Vagina (tissue), 2 donors: ENCODE data around the gene CMIP. TPM values are rescaled to one million over a fixed set of nuclear protein-coding genes. Genes with fewer than 3 reads are reported as not detected.
A peak's percentile ranks its signal among the peaks of the same experiment; 100 is the strongest.

ENCODE experiments used
- DNase-seq, 2 donors: peaks; one replicate each; pipeline ENCODE4 v3.0.0-alpha.2; 2017; ENCODE audit errors: extremely low spot score in 2 of 2
- H3K27ac ChIP-seq: fragments of 200-600 bp; sonication (generic); one replicate; pipeline ENCODE4 v1.5.1; 2019
- H3K27me3 ChIP-seq: fragments of 200-600 bp; sonication (generic); one replicate; pipeline ENCODE4 v1.5.1; 2019
- H3K36me3 ChIP-seq, 2 donors: fragments of 200-600 bp; sonication (generic); one replicate each; pipeline ENCODE4 v1.5.1; 2017 to 2019
- H3K4me1 ChIP-seq: fragments of 200-600 bp; sonication (generic); one replicate; pipeline ENCODE4 v1.5.1; 2019
- H3K4me3 ChIP-seq, 2 donors: fragments of 200-600 bp; sonication (generic); 1 replicate in 1 of 2; 2 replicates in 1 of 2; pipeline ENCODE4 v1.5.1; 2016 to 2019
- H3K9me3 ChIP-seq: fragments of 200-600 bp; sonication (generic); one replicate; pipeline ENCODE4 v1.5.1; 2019
- CTCF ChIP-seq, 3 experiments: fragments of 450-650 bp in 2 of 3; fragments of 200-600 bp in 1 of 3; sonication (generic) in 1 of 3; IDR thresholded peaks; one replicate each; pipeline ENCODE4 v1.5.1; 2017 to 2019; ENCODE audit warnings: antibody characterized with exemption in 3 of 3, mild to moderate bottlenecking in 2 of 3, moderate library complexity in 2 of 3
- POLR2A ChIP-seq, 2 donors: fragments of 450-650 bp; IDR thresholded peaks; one replicate each; pipeline ENCODE4 v1.6.1; 2017; ENCODE audit warnings: antibody characterized with exemption in 2 of 2, mild to moderate bottlenecking in 2 of 2, moderate library complexity in 2 of 2
- POLR2AphosphoS5 ChIP-seq, 2 donors: sonication (generic); formaldehyde crosslinking; IDR thresholded peaks; one replicate each; pipeline ENCODE4 v1.9.0; 2017; ENCODE audit warnings: antibody characterized with exemption in 2 of 2, mild to moderate bottlenecking in 2 of 2, low read depth in 1 of 2; ENCODE audit not compliant: insufficient read depth in 1 of 2
- intact Hi-C: fragments of 100-400 bp; cut with DNase I; formaldehyde crosslinking; loops from one replicate; pipeline ENCODE4 v1.15.1; 2023
- total RNA-seq: library from RNA; depleted of rRNA; stranded (reverse); fragments of >200 nt; gene quantifications from one replicate; pipeline ENCODE4 v1.2.3, GENCODE V29; 2016

CMIP gene
- total RNA-seq, 1 donor from 2014 or later, result 66.3 TPM

- Histone ChIP-seq H3K4me3 (no peak overlapping the region), H3K4me1 (peaks cover 78% of the 10 kb centered on the region), H3K36me3 (no peaks in the 10 kb centered on the region), H3K27ac (no peak overlapping the region), H3K9me3 (no peaks in the 10 kb centered on the region), H3K27me3 (no peaks in the 10 kb centered on the region)
- no peak for DNase-seq
- no peak for TF ChIP-seq CTCF (IDR thresholded peaks at IDR 0.05)
- no peak for TF ChIP-seq POLR2AphosphoS5 (IDR thresholded peaks at IDR 0.05; ENCODE audit: insufficient read depth in 1 of 2, low read depth in 1 of 2)
- TF ChIP-seq POLR2A (IDR thresholded peaks at IDR 0.05), result no peak
- intact Hi-C loops, result no loop called here
Measured at GRCh38 chr16:81484908-81485624, 40.5 kb downstream of the CMIP start.

- Histone ChIP-seq H3K4me1 (peaks cover 87% of the 10 kb centered on the region), H3K27ac (peak overlapping the region; percentile 33), H3K36me3 (no peaks in the 10 kb centered on the region), H3K4me3 (no peak overlapping the region), H3K27me3 (no peaks in the 10 kb centered on the region), H3K9me3 (no peaks in the 10 kb centered on the region)
- intact Hi-C loops, result loop anchor here (1.0 kb wide), 1 partner anchor 20 kb away; no protein-coding TSS in a partner anchor
- TF ChIP-seq POLR2AphosphoS5 (IDR thresholded peaks at IDR 0.05; ENCODE audit: insufficient read depth in 1 of 2, low read depth in 1 of 2) (no peak), POLR2A (IDR thresholded peaks at IDR 0.05) (no peak), CTCF (IDR thresholded peaks at IDR 0.05) (no peak)
- DNase-seq, result no peak
Measured at GRCh38 chr16:81485824-81486539, 41.4 kb downstream of the CMIP start.

GRCh38 chr16:81486540-81487061 is 42.0 kb downstream of the CMIP start:
- TF ChIP-seq POLR2A (IDR thresholded peaks at IDR 0.05) (no peak), CTCF (IDR thresholded peaks at IDR 0.05) (no peak), POLR2AphosphoS5 (IDR thresholded peaks at IDR 0.05; ENCODE audit: insufficient read depth in 1 of 2, low read depth in 1 of 2) (peak in 1 of 2 donors; percentile 40)
- no peaks in the 10 kb centered on the region for H3K27me3 ChIP-seq
- H3K36me3 ChIP-seq, result no peaks in the 10 kb centered on the region
- DNase-seq, result no peak
- peaks cover 93% of the 10 kb centered on the region for H3K4me1 ChIP-seq
- H3K4me3 ChIP-seq, result no peak overlapping the region
- intact Hi-C loops, result loop anchor here (1.0 kb wide), 1 partner anchor 20 kb away; no protein-coding TSS in a partner anchor
- H3K9me3 ChIP-seq, result no peaks in the 10 kb centered on the region
- peak overlapping the region; percentile 33 for H3K27ac ChIP-seq

GRCh38 chr16:81487301-81487720 is 42.7 kb downstream of the CMIP start:
- intact Hi-C loops, result no loop called here

More at GRCh38 chr16:81487301-81487720, 42.7 kb downstream of the CMIP start:
- no peak for DNase-seq
- no peaks in the 10 kb centered on the region for H3K9me3 ChIP-seq
- H3K27ac ChIP-seq, result peak overlapping the region; percentile 33
- H3K27me3 ChIP-seq, result no peaks in the 10 kb centered on the region
- no peak overlapping the region for H3K4me3 ChIP-seq
- H3K4me1 ChIP-seq, result peaks cover 97% of the 10 kb centered on the region
- H3K36me3 ChIP-seq, result no peaks in the 10 kb centered on the region
- TF ChIP-seq POLR2A (IDR thresholded peaks at IDR 0.05), result no peak
- no peak for TF ChIP-seq POLR2AphosphoS5 (IDR thresholded peaks at IDR 0.05; ENCODE audit: insufficient read depth in 1 of 2, low read depth in 1 of 2)
- no peak for TF ChIP-seq CTCF (IDR thresholded peaks at IDR 0.05)
